Adipocyte (in vitro differentiated cells): Measurements from ENCODE around the gene CD72.
A peak's percentile ranks its signal among the peaks of the same experiment; 100 is the strongest.

Experiments
- DNase-seq: peaks from one replicate; pipeline ENCODE4 v3.0.0-alpha.2; 2015; ENCODE audit warnings: low read depth
- H3K27me3 ChIP-seq: replicated peaks from 2 replicates; pipeline ENCODE4 v1.7.0; 2013; ENCODE audit warnings: mild to moderate bottlenecking, low read length, moderate library complexity; ENCODE audit not compliant: control insufficient read depth, insufficient read depth
- H3K36me3 ChIP-seq: 2 replicates; pipeline ENCODE4 v1.7.0; 2013; ENCODE audit warnings: low read length, mild to moderate bottlenecking, moderate library complexity; ENCODE audit not compliant: control insufficient read depth, insufficient read depth, severe bottlenecking
- H3K4me1 ChIP-seq: 2 replicates; pipeline ENCODE4 v1.7.0; 2013; ENCODE audit warnings: mild to moderate bottlenecking, low read length, moderate library complexity; ENCODE audit not compliant: control insufficient read depth, insufficient read depth
- H3K4me3 ChIP-seq: 2 replicates; pipeline ENCODE4 v1.7.0; 2013; ENCODE audit warnings: mild to moderate bottlenecking, low read length, moderate library complexity
- H3K9ac ChIP-seq: 2 replicates; pipeline ENCODE4 v1.7.0; 2013; ENCODE audit warnings: mild to moderate bottlenecking, low read length, moderate library complexity
- H3K9me3 ChIP-seq: 2 replicates; pipeline ENCODE4 v1.7.0; 2013; ENCODE audit warnings: mild to moderate bottlenecking, low read length, moderate library complexity; ENCODE audit not compliant: control insufficient read depth

CD72 gene

GRCh38 chr9:35658137-35658967 is 40.1 kb upstream of the CD72 start, which contains the start of gene CCDC107:
CCDC107 (plus strand) TSS chr9:35658292; CDS start chr9:35658380, 88 bp downstream.
- Histone ChIP-seq H3K4me1 (peaks cover 33% of the 10 kb centered on the region), H3K36me3 (peaks cover 20% of the 10 kb centered on the region), H3K9me3 (no peaks in the 10 kb centered on the region), H3K9ac (peak within 1 kb of the TSS; percentile 99), H3K4me3 (peak within 1 kb of the TSS; percentile 91), H3K27me3 (no peaks in the 10 kb centered on the region)
- peak; percentile 95 for DNase-seq

GRCh38 chr9:35657546-35658136 is 39.4 kb upstream of the CD72 start, which contains the start of gene RMRP:
RMRP (minus strand) TSS chr9:35658019.
- Histone ChIP-seq H3K4me3 (peak within 1 kb of the TSS; percentile 91), H3K27me3 (no peaks in the 10 kb centered on the region), H3K36me3 (peaks cover 20% of the 10 kb centered on the region), H3K9me3 (no peaks in the 10 kb centered on the region), H3K9ac (peak within 1 kb of the TSS; percentile 99), H3K4me1 (peaks cover 38% of the 10 kb centered on the region)
- DNase-seq, result peak; percentile 99

- no peak for DNase-seq
- peak overlapping the region; percentile 99 for H3K9ac ChIP-seq
These were observed 38.8 kb upstream of the CD72 start for GRCh38 chr9:35656831-35657545.

GRCh38 chr9:35656348-35656747 is 38.1 kb upstream of the CD72 start:
- H3K4me3 ChIP-seq, result no peak overlapping the region
- DNase-seq, result no peak

More at GRCh38 chr9:35656831-35657545, 38.8 kb upstream of the CD72 start:
- H3K9me3 ChIP-seq, result no peaks in the 10 kb centered on the region
- peaks cover 20% of the 10 kb centered on the region for H3K36me3 ChIP-seq
- H3K4me3 ChIP-seq, result peak overlapping the region; percentile 64
- H3K27me3 ChIP-seq, result no peaks in the 10 kb centered on the region
- H3K4me1 ChIP-seq, result peaks cover 43% of the 10 kb centered on the region

GRCh38 chr9:35653611-35654010 is 35.4 kb upstream of the CD72 start:
- Histone ChIP-seq H3K27me3 (no peaks in the 10 kb centered on the region), H3K4me1 (peaks cover 50% of the 10 kb centered on the region), H3K4me3 (no peak overlapping the region)

More at GRCh38 chr9:35656348-35656747, 38.1 kb upstream of the CD72 start:
- Histone ChIP-seq H3K27me3 (no peaks in the 10 kb centered on the region), H3K4me1 (peaks cover 43% of the 10 kb centered on the region), H3K9ac (no peak overlapping the region), H3K9me3 (no peaks in the 10 kb centered on the region), H3K36me3 (peaks cover 14% of the 10 kb centered on the region)

GRCh38 chr9:35652829-35653209 is 34.6 kb upstream of the CD72 start:
- Histone ChIP-seq H3K9ac (peak overlapping the region; percentile 73), H3K4me3 (no peak overlapping the region), H3K9me3 (no peaks in the 10 kb centered on the region), H3K4me1 (peaks cover 58% of the 10 kb centered on the region), H3K27me3 (no peaks in the 10 kb centered on the region), H3K36me3 (no peaks in the 10 kb centered on the region)
- DNase-seq, result peak; percentile 16

More at GRCh38 chr9:35653611-35654010, 35.4 kb upstream of the CD72 start:
- no peak for DNase-seq
- no peaks in the 10 kb centered on the region for H3K36me3 ChIP-seq
- peak overlapping the region; percentile 5 for H3K9ac ChIP-seq
- no peaks in the 10 kb centered on the region for H3K9me3 ChIP-seq

GRCh38 chr9:35651956-35652828 is 34.0 kb upstream of the CD72 start:
- Histone ChIP-seq H3K9me3 (no peaks in the 10 kb centered on the region), H3K4me1 (peaks cover 61% of the 10 kb centered on the region), H3K9ac (peak overlapping the region; percentile 82), H3K36me3 (no peaks in the 10 kb centered on the region), H3K27me3 (no peaks in the 10 kb centered on the region), H3K4me3 (no peak overlapping the region)
- peak; percentile 85 for DNase-seq

GRCh38 chr9:35650341-35651158 is 32.3 kb upstream of the CD72 start, which contains the start of gene SIT1:
SIT1 (minus strand) TSS chr9:35650931; CDS start chr9:35650853, 78 bp downstream.
- Histone ChIP-seq H3K36me3 (no peaks in the 10 kb centered on the region), H3K9ac (peak within 1 kb of the TSS; percentile 82)
- DNase-seq, result no peak

GRCh38 chr9:35649431-35650340 is 31.5 kb upstream of the CD72 start:
- Histone ChIP-seq H3K9ac (peak overlapping the region; percentile 82), H3K4me3 (peak overlapping the region; percentile 67), H3K36me3 (no peaks in the 10 kb centered on the region), H3K9me3 (no peaks in the 10 kb centered on the region), H3K4me1 (peaks cover 76% of the 10 kb centered on the region), H3K27me3 (no peaks in the 10 kb centered on the region)
- DNase-seq, result no peak

More at GRCh38 chr9:35650341-35651158, 32.3 kb upstream of the CD72 start, which contains the start of gene SIT1:
- Histone ChIP-seq H3K4me1 (peaks cover 68% of the 10 kb centered on the region), H3K27me3 (no peaks in the 10 kb centered on the region), H3K9me3 (no peaks in the 10 kb centered on the region), H3K4me3 (peak within 1 kb of the TSS; percentile 67)
